ENCODE data around the gene DNLZ.

The DNLZ gene

GRCh38 chr9:136317695-136318094 lies 45.8 kb downstream of the DNLZ start:
- peaks cover 23% of the 10 kb centered on the region for H3K9me3 Mint-ChIP-seq
- no peaks in the 10 kb centered on the region for H3K4me1 Mint-ChIP-seq (ENCODE audit: low read depth)
- H3K27ac Mint-ChIP-seq: no peak overlapping the region
- no peak overlapping the region for H3K4me3 Mint-ChIP-seq
- peaks cover 2% of the 10 kb centered on the region for H3K27me3 Mint-ChIP-seq (ENCODE audit: low read depth)
- DNase-seq (ENCODE audit: low spot score): no peak
- H3K36me3 Mint-ChIP-seq (ENCODE audit: low read depth): no peaks in the 10 kb centered on the region

GRCh38 chr9:136316896-136317676 lies 46.5 kb downstream of the DNLZ start:
- no peaks in the 10 kb centered on the region for H3K36me3 Mint-ChIP-seq (ENCODE audit: low read depth)
- peaks cover 23% of the 10 kb centered on the region for H3K9me3 Mint-ChIP-seq
- peaks cover 2% of the 10 kb centered on the region for H3K27me3 Mint-ChIP-seq (ENCODE audit: low read depth)
- no peak overlapping the region for H3K27ac Mint-ChIP-seq
- H3K4me3 Mint-ChIP-seq: no peak overlapping the region
- no peaks in the 10 kb centered on the region for H3K4me1 Mint-ChIP-seq (ENCODE audit: low read depth)
- no peak for DNase-seq (ENCODE audit: low spot score)

- Mint-ChIP-seq H3K4me3 (no peak overlapping the region), H3K27ac (peak overlapping the region; percentile 23), H3K36me3 (ENCODE audit: low read depth) (no peaks in the 10 kb centered on the region), H3K4me1 (ENCODE audit: low read depth) (no peaks in the 10 kb centered on the region), H3K27me3 (ENCODE audit: low read depth) (peaks cover 2% of the 10 kb centered on the region), H3K9me3 (peaks cover 23% of the 10 kb centered on the region)
- DNase-seq (ENCODE audit: low spot score): no peak
Measured at GRCh38 chr9:136316271-136316751, 47.2 kb downstream of the DNLZ start.

- H3K27ac Mint-ChIP-seq: no peak overlapping the region
- H3K9me3 Mint-ChIP-seq: peaks cover 23% of the 10 kb centered on the region
- H3K4me1 Mint-ChIP-seq (ENCODE audit: low read depth): no peaks in the 10 kb centered on the region
- no peak overlapping the region for H3K4me3 Mint-ChIP-seq
- DNase-seq (ENCODE audit: low spot score): no peak
- H3K36me3 Mint-ChIP-seq (ENCODE audit: low read depth): no peaks in the 10 kb centered on the region
- H3K27me3 Mint-ChIP-seq (ENCODE audit: low read depth): peaks cover 2% of the 10 kb centered on the region
Measured at GRCh38 chr9:136314944-136315343, 48.6 kb downstream of the DNLZ start.

GRCh38 chr9:136314056-136314416 lies 49.5 kb downstream of the DNLZ start:
- no peak for DNase-seq (ENCODE audit: low spot score)
- H3K9me3 Mint-ChIP-seq: peaks cover 23% of the 10 kb centered on the region
- H3K36me3 Mint-ChIP-seq (ENCODE audit: low read depth): no peaks in the 10 kb centered on the region

GRCh38 chr9:136313111-136314055 lies 50.2 kb downstream of the DNLZ start:
- Mint-ChIP-seq H3K36me3 (ENCODE audit: low read depth) (no peaks in the 10 kb centered on the region), H3K27ac (no peak overlapping the region), H3K9me3 (peaks cover 23% of the 10 kb centered on the region), H3K27me3 (ENCODE audit: low read depth) (peaks cover 2% of the 10 kb centered on the region), H3K4me1 (ENCODE audit: low read depth) (no peaks in the 10 kb centered on the region), H3K4me3 (no peak overlapping the region)
- no peak for DNase-seq (ENCODE audit: low spot score)

More at GRCh38 chr9:136314056-136314416, 49.5 kb downstream of the DNLZ start:
- no peak overlapping the region for H3K4me3 Mint-ChIP-seq
- no peaks in the 10 kb centered on the region for H3K4me1 Mint-ChIP-seq (ENCODE audit: low read depth)
- peaks cover 2% of the 10 kb centered on the region for H3K27me3 Mint-ChIP-seq (ENCODE audit: low read depth)
- no peak overlapping the region for H3K27ac Mint-ChIP-seq

- H3K27me3 Mint-ChIP-seq (ENCODE audit: low read depth): peaks cover 2% of the 10 kb centered on the region
- no peak overlapping the region for H3K4me3 Mint-ChIP-seq
- peaks cover 23% of the 10 kb centered on the region for H3K9me3 Mint-ChIP-seq
- DNase-seq (ENCODE audit: low spot score): no peak
- H3K27ac Mint-ChIP-seq: no peak overlapping the region
- H3K4me1 Mint-ChIP-seq (ENCODE audit: low read depth): no peaks in the 10 kb centered on the region
- H3K36me3 Mint-ChIP-seq (ENCODE audit: low read depth): no peaks in the 10 kb centered on the region
Measured at GRCh38 chr9:136312436-136312835, 51.1 kb downstream of the DNLZ start.

- Mint-ChIP-seq H3K4me3 (no peak overlapping the region), H3K9me3 (peaks cover 23% of the 10 kb centered on the region), H3K27me3 (ENCODE audit: low read depth) (peaks cover 2% of the 10 kb centered on the region), H3K27ac (no peak overlapping the region), H3K36me3 (ENCODE audit: low read depth) (no peaks in the 10 kb centered on the region), H3K4me1 (ENCODE audit: low read depth) (no peaks in the 10 kb centered on the region)
- no peak for DNase-seq (ENCODE audit: low spot score)
Measured at GRCh38 chr9:136312009-136312375, 51.6 kb downstream of the DNLZ start.

GRCh38 chr9:136311051-136312008 lies 52.2 kb downstream of the DNLZ start:
- Mint-ChIP-seq H3K27me3 (ENCODE audit: low read depth) (peaks cover 2% of the 10 kb centered on the region), H3K27ac (no peak overlapping the region), H3K4me1 (ENCODE audit: low read depth) (no peaks in the 10 kb centered on the region), H3K36me3 (ENCODE audit: low read depth) (no peaks in the 10 kb centered on the region), H3K9me3 (peaks cover 21% of the 10 kb centered on the region), H3K4me3 (no peak overlapping the region)
- no peak for DNase-seq (ENCODE audit: low spot score)

- Mint-ChIP-seq H3K27ac (no peak overlapping the region), H3K4me3 (no peak overlapping the region), H3K4me1 (ENCODE audit: low read depth) (no peaks in the 10 kb centered on the region), H3K9me3 (peaks cover 12% of the 10 kb centered on the region), H3K27me3 (ENCODE audit: low read depth) (no peaks in the 10 kb centered on the region), H3K36me3 (ENCODE audit: low read depth) (no peaks in the 10 kb centered on the region)
- DNase-seq (ENCODE audit: low spot score): no peak
Measured at GRCh38 chr9:136310273-136311030, 53.1 kb downstream of the DNLZ start.

GRCh38 chr9:136309806-136310220 lies 53.7 kb downstream of the DNLZ start:
- Mint-ChIP-seq H3K27ac (no peak overlapping the region), H3K4me3 (no peak overlapping the region), H3K36me3 (ENCODE audit: low read depth) (no peaks in the 10 kb centered on the region), H3K27me3 (ENCODE audit: low read depth) (no peaks in the 10 kb centered on the region), H3K4me1 (ENCODE audit: low read depth) (no peaks in the 10 kb centered on the region), H3K9me3 (peaks cover 5% of the 10 kb centered on the region)
- no peak for DNase-seq (ENCODE audit: low spot score)

Measured in T-helper 2 cell treated with Interferon-gamma antibody and Interleukin-4, amounts not matched to agents 5 μg/mL and 100 μg/mL, for 36 hours (primary cell).